Pericardium fibroblast (primary cell): ENCODE data around the gene TSEN34. TPM values are rescaled to one million over a fixed set of nuclear protein-coding genes. Genes with fewer than 3 reads are reported as not detected.

Experiments
- total RNA-seq: library from RNA; depleted of rRNA; stranded (reverse); fragments of >200 nt; gene quantifications from 2 replicates; pipeline ENCODE4 v1.2.3, GENCODE V29; 2015

TSEN34 gene
- 114 and 119 TPM in 2 replicates for total RNA-seq

DNA sequence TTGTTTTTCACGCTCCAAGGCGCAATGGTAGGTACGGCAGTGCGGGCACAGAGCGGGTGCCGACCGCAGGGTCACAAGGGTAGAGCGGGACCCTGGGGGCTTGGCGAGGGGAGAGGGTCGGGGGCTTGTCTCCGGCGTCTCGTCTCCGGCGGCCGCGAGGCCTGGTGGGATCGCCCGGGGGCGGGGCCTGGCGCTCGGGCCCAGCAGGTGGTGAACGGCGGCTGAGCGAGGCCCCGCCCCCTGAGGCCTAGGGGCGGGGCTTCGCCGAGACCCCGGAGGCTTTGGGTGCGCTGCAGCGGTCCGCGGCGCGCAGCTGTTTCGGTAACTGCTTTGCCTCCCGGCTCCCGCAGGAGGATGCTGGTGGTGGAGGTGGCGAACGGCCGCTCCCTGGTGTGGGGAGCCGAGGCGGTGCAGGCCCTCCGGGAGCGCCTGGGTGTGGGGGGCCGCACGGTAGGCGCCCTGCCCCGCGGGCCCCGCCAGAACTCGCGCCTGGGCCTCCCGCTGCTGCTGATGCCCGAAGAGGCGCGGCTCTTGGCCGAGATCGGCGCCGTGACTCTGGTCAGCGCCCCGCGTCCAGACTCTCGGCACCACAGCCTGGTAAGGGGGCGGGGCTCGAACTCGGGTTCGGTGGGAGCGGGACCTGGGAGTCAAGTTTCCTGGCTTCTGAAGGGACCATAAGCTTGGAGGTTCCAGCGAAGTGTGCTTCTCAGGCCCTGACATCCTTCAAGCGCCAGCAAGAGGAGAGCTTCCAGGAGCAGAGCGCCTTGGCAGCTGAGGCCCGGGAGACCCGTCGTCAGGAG lies at the start of gene TSEN34:
TSS of gene TSEN34 (plus strand) at position 298 of the 800 bp plus-strand sequence. CDS start at position 355, 57 bp downstream.

DNA sequence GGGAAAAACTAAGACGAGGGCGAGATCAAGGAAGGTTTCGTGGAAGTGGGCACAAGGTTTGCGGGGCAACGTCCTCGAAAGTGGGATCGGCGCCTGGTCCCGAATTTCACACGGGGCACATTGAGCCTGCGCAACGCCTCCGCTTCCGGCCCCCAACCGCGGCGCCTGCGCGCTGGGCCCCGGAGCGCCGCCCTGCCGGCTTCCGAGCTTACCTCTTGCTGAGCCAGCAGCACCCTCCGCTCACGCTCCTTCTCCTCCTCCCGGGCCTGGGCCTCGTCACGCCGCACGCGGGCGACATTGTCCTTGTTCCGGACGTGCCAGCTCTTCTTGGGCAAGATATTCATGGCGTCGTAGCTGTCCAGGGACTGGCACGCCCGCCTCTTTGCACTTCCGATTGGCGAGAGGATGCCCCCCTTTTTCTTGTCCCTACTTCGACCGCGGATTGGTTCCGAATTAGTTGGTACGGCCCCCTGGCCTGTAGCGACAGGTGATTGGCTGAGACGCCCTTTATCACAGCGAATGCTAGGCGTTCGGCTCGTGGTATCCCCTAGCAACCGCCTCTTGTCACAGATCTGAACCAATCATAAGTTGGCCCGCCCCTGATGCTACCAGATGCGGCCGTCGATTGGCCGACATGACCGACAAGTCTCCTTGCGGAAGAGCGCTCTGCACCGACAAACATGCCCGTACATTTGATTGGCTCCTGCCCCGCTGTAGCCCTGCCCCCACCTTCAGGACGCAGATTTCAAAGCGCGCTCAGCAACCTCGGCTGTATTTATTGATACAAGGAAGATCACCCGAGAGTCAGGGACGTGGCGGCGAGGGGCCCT lies 31.5 kb upstream of the TSEN34 start, which contains the start of gene LENG1:
TSS of gene LENG1 (minus strand) at position 370 of the 830 bp plus-strand sequence. CDS start at position 344, 26 bp downstream.

DNA sequence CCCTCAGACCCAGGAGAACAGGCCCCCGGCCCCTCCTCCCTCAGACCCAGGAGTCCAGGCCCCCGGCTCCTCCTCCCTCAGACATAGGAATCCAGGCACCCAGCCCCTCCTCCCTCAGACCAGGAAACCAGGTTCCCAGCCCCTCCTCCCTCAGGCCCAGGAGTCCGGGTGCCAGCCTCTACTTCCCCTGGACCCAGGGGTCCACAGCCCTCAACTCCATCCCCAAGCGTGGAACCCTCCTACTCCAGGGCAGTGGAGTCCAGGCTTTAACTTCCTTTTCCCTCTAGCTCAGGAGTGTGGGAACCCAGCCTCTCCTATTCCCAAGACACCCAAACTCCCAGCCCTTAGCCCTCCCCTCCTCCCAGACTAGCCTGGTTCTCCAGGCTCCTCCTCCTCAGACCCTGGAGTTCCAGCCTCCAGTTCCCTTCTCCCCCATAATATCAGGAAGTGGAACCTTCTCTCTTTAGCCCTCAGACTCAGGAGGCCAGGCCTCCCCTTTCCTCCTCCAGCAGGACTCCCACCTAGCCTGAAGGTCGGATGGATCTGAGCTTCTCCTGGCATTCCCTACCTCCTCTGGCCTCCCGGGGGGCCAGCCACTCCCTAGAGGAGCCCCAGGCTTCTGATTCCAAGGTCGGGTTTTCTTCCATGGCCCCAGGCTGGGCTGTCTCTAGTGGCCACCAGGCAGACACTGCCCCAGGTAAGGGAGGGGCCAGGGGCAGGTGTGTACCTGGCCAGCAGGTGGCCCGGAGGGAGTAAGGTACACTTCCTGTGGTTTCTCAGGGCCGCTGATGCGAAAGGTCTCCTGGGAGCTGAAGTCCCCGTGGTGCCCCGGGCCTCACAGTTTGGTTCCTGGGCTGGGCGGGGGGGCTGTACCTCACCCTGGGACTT lies 18.4 kb upstream of the TSEN34 start, which contains the start of gene TMC4:
TSS of gene TMC4 (minus strand) at position 690 of the 888 bp plus-strand sequence. CDS start at position 647, 43 bp downstream.

DNA sequence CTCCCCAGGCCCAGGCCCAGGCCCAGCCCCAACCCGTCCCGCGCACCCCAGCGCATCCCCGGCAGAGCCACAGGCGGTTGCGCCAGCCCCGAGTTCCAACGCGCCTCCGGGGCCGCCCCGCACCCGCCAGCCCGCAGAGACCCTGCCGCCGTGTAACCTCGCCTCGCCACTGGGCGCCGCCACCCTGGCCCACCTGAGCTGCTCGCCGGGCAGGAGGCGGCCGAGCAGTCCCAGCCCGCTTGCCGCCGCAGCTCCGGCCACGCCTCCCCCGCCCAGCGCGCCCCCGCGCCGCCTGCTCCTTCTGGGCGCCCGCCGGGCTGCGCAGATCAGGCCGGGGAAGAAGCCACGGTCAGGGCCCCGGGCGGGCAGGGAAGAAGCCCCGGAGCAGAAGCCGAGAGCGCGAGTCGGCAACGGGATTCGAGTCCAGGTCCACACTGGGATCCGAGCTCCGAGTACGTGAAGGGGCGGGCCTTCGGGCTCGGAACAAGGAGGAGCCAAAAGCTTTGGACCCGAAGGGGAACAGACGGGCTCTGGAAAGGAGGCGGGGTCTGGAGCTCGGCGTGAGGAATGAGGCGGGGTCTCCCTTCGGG lies 1.9 kb upstream of the TSEN34 start, which contains the start of gene MBOAT7:
TSS of gene MBOAT7 (minus strand) at position 436 of the 590 bp plus-strand sequence. CDS start 1,072 bp downstream, outside the sequence.

DNA sequence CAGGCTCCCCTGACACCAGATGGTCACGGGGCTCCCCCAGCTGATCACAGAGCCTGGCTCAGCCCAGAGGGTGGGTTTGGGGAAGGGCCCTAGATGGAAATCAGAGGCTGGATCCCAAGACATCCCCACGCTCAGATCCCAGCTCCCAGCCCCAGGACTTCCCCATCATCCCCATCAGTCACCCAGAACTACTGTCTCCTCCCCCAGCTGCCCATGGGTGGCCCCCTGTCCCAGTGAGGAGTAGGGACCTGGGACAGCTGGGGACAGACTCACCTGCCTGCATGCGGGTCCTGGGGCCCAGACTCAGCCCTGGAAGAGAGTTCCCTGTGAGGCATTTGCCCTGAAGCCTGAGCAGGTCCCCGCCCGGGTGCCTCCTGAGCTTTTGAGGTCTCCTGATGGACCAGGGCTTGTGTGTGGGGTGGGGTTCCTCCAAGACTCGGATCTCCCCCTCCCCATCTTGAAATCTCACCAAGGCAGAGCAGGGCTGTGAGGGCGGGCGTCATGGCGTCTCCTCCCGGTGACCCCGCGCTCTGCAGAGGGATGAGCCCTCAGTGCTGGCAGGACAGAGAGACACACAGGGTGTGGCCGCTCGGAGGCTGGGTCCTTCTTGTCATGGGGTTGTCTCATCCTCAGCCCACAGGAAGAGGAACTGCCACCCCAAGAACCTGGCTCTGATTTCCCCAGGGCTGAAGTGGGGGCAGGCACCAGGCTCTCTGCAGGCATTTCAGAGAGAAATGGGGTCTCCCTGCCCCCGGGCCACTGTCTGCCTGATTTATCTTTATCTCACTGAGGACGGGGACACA lies 31.6 kb downstream of the TSEN34 start, which contains the start of gene LILRB3:
TSS of gene LILRB3 (minus strand) at position 534 of the 803 bp plus-strand sequence. CDS start at position 503, 31 bp downstream.

DNA sequence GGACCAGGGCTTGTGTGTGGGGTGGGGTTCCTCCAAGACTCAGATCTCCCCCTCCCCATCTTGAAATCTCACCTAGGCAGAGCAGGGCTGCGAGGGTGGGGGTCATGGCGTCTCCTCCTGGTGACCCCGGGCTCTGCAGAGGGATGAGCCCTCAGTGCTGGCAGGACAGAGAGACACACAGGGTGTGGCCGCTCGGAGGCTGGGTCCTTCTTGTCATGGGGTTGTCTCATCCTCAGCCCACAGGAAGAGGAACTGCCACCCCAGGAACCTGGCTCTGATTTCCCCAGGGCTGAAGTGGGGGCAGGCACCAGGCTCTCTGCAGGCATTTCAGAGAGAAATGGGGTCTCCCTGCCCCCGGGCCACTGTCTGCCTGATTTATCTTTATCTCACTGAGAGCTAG lies 51.5 kb downstream of the TSEN34 start, which contains the start of gene LILRA6:
TSS of gene LILRA6 (minus strand) at position 145 of the 400 bp plus-strand sequence.

Other genes with a start within 250 kb of the TSEN34 start
- gene CACNG8, start 228.4 kb upstream of the TSEN34 start, total RNA-seq: 0.60 and 1.6 TPM in 2 replicates
- 0.09 and 0.23 TPM in 2 replicates for gene CACNG6, start 199.7 kb upstream of the TSEN34 start, total RNA-seq
- gene VSTM1, start 127.4 kb upstream of the TSEN34 start, total RNA-seq: not detected in 2 replicates
- not detected in 2 replicates for gene TARM1, start 109.9 kb upstream of the TSEN34 start, total RNA-seq
- gene OSCAR, start 90.5 kb upstream of the TSEN34 start, total RNA-seq: 0.35 and 2.3 TPM in 2 replicates
- gene NDUFA3, start 88.5 kb upstream of the TSEN34 start, total RNA-seq: 15.9 and 35.4 TPM in 2 replicates
- 14.1 and 20.3 TPM in 2 replicates for gene TFPT, start 75.7 kb upstream of the TSEN34 start, total RNA-seq
- gene PRPF31, start 75.6 kb upstream of the TSEN34 start, total RNA-seq: 43.7 and 43.9 TPM in 2 replicates
- 10.7 and 18.0 TPM in 2 replicates for gene CNOT3, start 53.5 kb upstream of the TSEN34 start, total RNA-seq
- gene LENG1, start 31.6 kb upstream of the TSEN34 start, total RNA-seq: 6.3 and 7.8 TPM in 2 replicates
- 0.47 and 1.3 TPM in 2 replicates for gene TMC4, start 18.1 kb upstream of the TSEN34 start, total RNA-seq
- 64.2 and 66.3 TPM in 2 replicates for gene MBOAT7, start 1.7 kb upstream of the TSEN34 start, total RNA-seq
- gene RPS9, start 9.6 kb downstream of the TSEN34 start, total RNA-seq: 2,453 and 3,108 TPM in 2 replicates
- not detected in 2 replicates for gene LILRB3, start 31.7 kb downstream of the TSEN34 start, total RNA-seq
- not detected in 2 replicates for gene LILRA6, start 51.5 kb downstream of the TSEN34 start, total RNA-seq
- gene LILRB5, start 66.0 kb downstream of the TSEN34 start, total RNA-seq: not detected in 2 replicates
- not detected in 2 replicates for gene LILRB2, start 89.8 kb downstream of the TSEN34 start, total RNA-seq
- not detected in 2 replicates for gene LILRA5, start 121.9 kb downstream of the TSEN34 start, total RNA-seq
- not detected in 2 replicates for gene LILRA4, start 147.9 kb downstream of the TSEN34 start, total RNA-seq
- not detected in 2 replicates for gene LAIR1, start 173.6 kb downstream of the TSEN34 start, total RNA-seq
- 0.23 TPM in 1 of 2 replicates, not detected in the other for gene TTYH1, start 224.2 kb downstream of the TSEN34 start, total RNA-seq